HEK293T (cell line): ENCODE data around the gene FCHO2.

Experiments used
- ARNT ChIP-seq: fragments of 450-650 bp; IDR thresholded peaks from 2 replicates; pipeline ENCODE4 v1.6.1; 2017; ENCODE audit warnings: mild to moderate bottlenecking
- BHLHE40 ChIP-seq: fragments of 450-650 bp; IDR thresholded peaks from 2 replicates; pipeline ENCODE4 v1.6.1; 2016; ENCODE audit warnings: mild to moderate bottlenecking, moderate library complexity, borderline replicate concordance
- ELF4 ChIP-seq: fragments of 450-650 bp; IDR thresholded peaks from 2 replicates; pipeline ENCODE4 v1.6.1; 2017; ENCODE audit warnings: antibody characterized with exemption
- FOXA1 ChIP-seq: fragments of 450-650 bp; IDR thresholded peaks from 2 replicates; pipeline ENCODE4 v1.6.1; 2016; ENCODE audit warnings: mild to moderate bottlenecking
- FOXK2 ChIP-seq: fragments of 450-650 bp; IDR thresholded peaks from 2 replicates; pipeline ENCODE4 v1.6.1; 2016; ENCODE audit warnings: mild to moderate bottlenecking
- FOXM1 ChIP-seq: fragments of 450-650 bp; IDR thresholded peaks from 2 replicates; pipeline ENCODE4 v1.6.1; 2017; ENCODE audit warnings: mild to moderate bottlenecking, borderline replicate concordance
- LEF1 ChIP-seq: fragments of 450-650 bp; IDR thresholded peaks from 2 replicates; pipeline ENCODE4 v1.6.1; 2017; ENCODE audit warnings: mild to moderate bottlenecking, borderline replicate concordance
- SP1 ChIP-seq: fragments of 450-650 bp; IDR thresholded peaks from 2 replicates; pipeline ENCODE4 v1.6.1; 2017

GRCh38 chr5:73112359-73112758, 156.5 kb downstream of the FCHO2 start:
- TF ChIP-seq ARNT (no peak), LEF1 (no peak), FOXA1 (no peak), ELF4 (no peak), BHLHE40 (no peak), SP1 (no peak), FOXM1 (no peak), FOXK2 (no peak)
